Caco-2 (cell line): ENCODE data around the gene KCTD6. TPM values are rescaled to one million over a fixed set of nuclear protein-coding genes. Genes with fewer than 3 reads are reported as not detected.

Experiments used
- BruUV-seq: library from RNA; stranded (reverse); fragments of 400-500 nt; replicated peaks from 2 replicates; lab custom pipeline; 2021; lab: Mats Ljungman, UMichigan
- CTCF ChIA-PET: fragments of 300-600 bp; sonication (Branson Sonifier 250); formaldehyde crosslinking; loops from one replicate; lab custom pipeline; 2022; ENCODE audit warnings: antibody characterized with exemption; lab: Charles Lee
- POLR2A ChIA-PET: fragments of 300-600 bp; sonication (Branson Sonifier 250); formaldehyde crosslinking; loops from one replicate; lab custom pipeline; 2022; ENCODE audit warnings: antibody characterized with exemption; lab: Charles Lee
- DNase-seq, 2 experiments: peaks; one replicate each; pipeline versions ENCODE4 v3.0.0 to v3.0.0-alpha.2; 2020 to 2022
- H3K27me3 ChIP-seq: replicated peaks from 2 replicates; pipeline ENCODE4 v1.6.0; 2011; ENCODE audit warnings: low read length; ENCODE audit not compliant: control insufficient read depth, insufficient read depth
- H3K36me3 ChIP-seq: 2 replicates; pipeline ENCODE4 v1.5.1; 2011; ENCODE audit warnings: low read length; ENCODE audit not compliant: control insufficient read depth, insufficient read depth
- H3K4me1 ChIP-seq: fragments of 250-450 bp; sonication (Bioruptor Pico); 2 replicates; pipeline ENCODE4 v1.5.1; 2020; ENCODE audit warnings: mild to moderate bottlenecking
- H3K4me3 ChIP-seq: 2 replicates; pipeline ENCODE4 v1.5.1; 2011; ENCODE audit warnings: low read depth, mild to moderate bottlenecking, control low read depth, low read length
- H3K9me3 ChIP-seq: fragments of 250-450 bp; sonication (Bioruptor Pico); 2 replicates; pipeline ENCODE4 v1.5.1; 2020; ENCODE audit warnings: mild to moderate bottlenecking, moderate library complexity
- H3K27ac Mint-ChIP-seq: one replicate; pipeline ENCODE4 v1.8.0; 2022; ENCODE audit warnings: mixed read lengths; ENCODE audit not compliant: unreplicated experiment
- H3K27me3 Mint-ChIP-seq: one replicate; pipeline ENCODE4 v1.8.0; 2022; ENCODE audit warnings: mixed read lengths; ENCODE audit not compliant: insufficient read depth, unreplicated experiment
- H3K36me3 Mint-ChIP-seq: one replicate; pipeline ENCODE4 v1.8.0; 2022; ENCODE audit warnings: mild to moderate bottlenecking, mixed read lengths; ENCODE audit not compliant: insufficient read depth, unreplicated experiment
- H3K4me1 Mint-ChIP-seq: one replicate; pipeline ENCODE4 v1.8.0; 2022; ENCODE audit warnings: low read depth, mixed read lengths; ENCODE audit not compliant: unreplicated experiment
- H3K4me3 Mint-ChIP-seq: one replicate; pipeline ENCODE4 v1.8.0; 2022; ENCODE audit warnings: mild to moderate bottlenecking, moderate library complexity, mixed read lengths; ENCODE audit not compliant: unreplicated experiment
- H3K9me3 Mint-ChIP-seq: one replicate; pipeline ENCODE4 v1.8.0; 2022; ENCODE audit warnings: mixed read lengths; ENCODE audit not compliant: unreplicated experiment
- CTCF ChIP-seq, 2 experiments: fragments of 200-600 bp in 1 of 2; IDR thresholded peaks; 1 replicate in 1 of 2; 2 replicates in 1 of 2; pipeline versions ENCODE4 v1.5.1 to v1.8.0; 2011 to 2022; ENCODE audit warnings: antibody characterized with exemption in 1 of 2, control low read depth in 1 of 2, inconsistent platforms in 1 of 2, low read depth in 1 of 2, low read length in 1 of 2, mild to moderate bottlenecking in 1 of 2, moderate library complexity in 1 of 2; ENCODE audit not compliant: insufficient read depth in 1 of 2, severe bottlenecking in 1 of 2, unreplicated experiment in 1 of 2
- intact Hi-C: fragments of 100-400 bp; cut with micrococcal nuclease; formaldehyde crosslinking; loops from one replicate; pipeline ENCODE4 v1.10.0; 2022; ENCODE audit not compliant: unreplicated experiment
- total RNA-seq: library from RNA; stranded (reverse); gene quantifications from 2 replicates; pipeline ENCODE4 v1.2.3, GENCODE V29; 2022

Gene KCTD6
- total RNA-seq, 1 experiment from 2014 or later, result 9.8 TPM

- ChIA-PET POLR2A (interaction anchor here (1.0 kb wide), 1 partner anchor 37 kb away, joined by 3 read pairs; no protein-coding TSS in a partner anchor), CTCF (interaction anchor here (0.8 to 1.2 kb wide), 2 partner anchors 9 to 164 kb away, joined by 3 read pairs; partner anchors contain the start of genes HTD2 and RPP14)
- H3K27ac Mint-ChIP-seq, result peak overlapping the region; percentile 73
- no peaks in the 10 kb centered on the region for H3K9me3 Mint-ChIP-seq
- intact Hi-C loops, result loop anchor here (2.0 kb wide), 2 partner anchors 20 to 66 kb away; partner anchors contain the start of gene ACOX2
- H3K4me3 ChIP-seq, result no peak overlapping the region
- no peak for DNase-seq
- no peaks in the 10 kb centered on the region for H3K27me3 Mint-ChIP-seq
- no peak for TF ChIP-seq CTCF (IDR thresholded peaks at IDR 0.05; ENCODE audit: insufficient read depth in 1 of 2, low read depth in 1 of 2, low read length in 1 of 2, severe bottlenecking in 1 of 2, unreplicated experiment in 1 of 2)
- BruUV-seq, result no TSS peak
- H3K4me3 Mint-ChIP-seq, result no peak overlapping the region
- H3K36me3 Mint-ChIP-seq, result no peaks in the 10 kb centered on the region
- H3K9me3 ChIP-seq, result no peaks in the 10 kb centered on the region
- no peaks in the 10 kb centered on the region for H3K36me3 ChIP-seq
- H3K4me1 ChIP-seq, result peaks cover 35% of the 10 kb centered on the region
- H3K4me1 Mint-ChIP-seq, result peaks cover 14% of the 10 kb centered on the region
- H3K27me3 ChIP-seq, result no peaks in the 10 kb centered on the region
Measured at GRCh38 chr3:58470363-58471024, 21.4 kb upstream of the KCTD6 start.

GRCh38 chr3:58471025-58471887, 20.6 kb upstream of the KCTD6 start:
- Mint-ChIP-seq H3K27ac (peak overlapping the region; percentile 73), H3K4me1 (peaks cover 14% of the 10 kb centered on the region), H3K9me3 (no peaks in the 10 kb centered on the region), H3K4me3 (no peak overlapping the region), H3K27me3 (no peaks in the 10 kb centered on the region), H3K36me3 (no peaks in the 10 kb centered on the region)
- H3K4me1 ChIP-seq, result peaks cover 35% of the 10 kb centered on the region
- CTCF ChIA-PET, result interaction anchor here (1.2 kb wide), 1 partner anchor 165 kb away, joined by 3 read pairs; the partner anchor contains the start of genes HTD2 and RPP14
- POLR2A ChIA-PET, result interaction anchor here (1.0 kb wide), 1 partner anchor 38 kb away, joined by 3 read pairs; no protein-coding TSS in a partner anchor
- no peaks in the 10 kb centered on the region for H3K9me3 ChIP-seq
- H3K27me3 ChIP-seq, result no peaks in the 10 kb centered on the region
- peak; percentile 78 to 86 for DNase-seq
- no peak overlapping the region for H3K4me3 ChIP-seq
- no peak for TF ChIP-seq CTCF (IDR thresholded peaks at IDR 0.05; ENCODE audit: insufficient read depth in 1 of 2, low read depth in 1 of 2, low read length in 1 of 2, severe bottlenecking in 1 of 2, unreplicated experiment in 1 of 2)
- intact Hi-C loops, result loop anchor here (2.0 kb wide), 2 partner anchors 20 to 66 kb away; partner anchors contain the start of gene ACOX2
- TSS peak; percentile 55 for BruUV-seq
- no peaks in the 10 kb centered on the region for H3K36me3 ChIP-seq

- no peaks in the 10 kb centered on the region for H3K36me3 ChIP-seq
- no peak overlapping the region for H3K4me3 Mint-ChIP-seq
- no peaks in the 10 kb centered on the region for H3K27me3 Mint-ChIP-seq
- POLR2A ChIA-PET, result no interaction called here
- no TSS peak for BruUV-seq
- DNase-seq, result no peak
- no peaks in the 10 kb centered on the region for H3K27me3 ChIP-seq
- CTCF ChIA-PET, result interaction anchor here (0.7 kb wide), 1 partner anchor 64 kb away, joined by 6 read pairs; no protein-coding TSS in a partner anchor
- H3K9me3 Mint-ChIP-seq, result no peaks in the 10 kb centered on the region
- H3K9me3 ChIP-seq, result no peaks in the 10 kb centered on the region
- H3K4me3 ChIP-seq, result no peak overlapping the region
- H3K4me1 Mint-ChIP-seq, result peaks cover 14% of the 10 kb centered on the region
- peaks cover 5% of the 10 kb centered on the region for H3K36me3 Mint-ChIP-seq
- intact Hi-C loops, result no loop called here
- no peak overlapping the region for H3K27ac Mint-ChIP-seq
- no peak for TF ChIP-seq CTCF (IDR thresholded peaks at IDR 0.05; ENCODE audit: insufficient read depth in 1 of 2, low read depth in 1 of 2, low read length in 1 of 2, severe bottlenecking in 1 of 2, unreplicated experiment in 1 of 2)
- H3K4me1 ChIP-seq, result peaks cover 35% of the 10 kb centered on the region
Measured at GRCh38 chr3:58473275-58473674, 18.6 kb upstream of the KCTD6 start.
